Germinal center (tissue), 1 donor: ENCODE measurements around the gene C1QTNF5.
"Not testable (repeated sequence)": the region's sequence is repeated elsewhere in the genome, so short reads cannot be mapped to it uniquely, and the experiment has no call there.

Source experiments
- DNase-seq: peaks from one replicate; pipeline ENCODE4 v3.0.0; 2012; ENCODE audit warnings: mixed read lengths, low spot score

The C1QTNF5 gene

DNA sequence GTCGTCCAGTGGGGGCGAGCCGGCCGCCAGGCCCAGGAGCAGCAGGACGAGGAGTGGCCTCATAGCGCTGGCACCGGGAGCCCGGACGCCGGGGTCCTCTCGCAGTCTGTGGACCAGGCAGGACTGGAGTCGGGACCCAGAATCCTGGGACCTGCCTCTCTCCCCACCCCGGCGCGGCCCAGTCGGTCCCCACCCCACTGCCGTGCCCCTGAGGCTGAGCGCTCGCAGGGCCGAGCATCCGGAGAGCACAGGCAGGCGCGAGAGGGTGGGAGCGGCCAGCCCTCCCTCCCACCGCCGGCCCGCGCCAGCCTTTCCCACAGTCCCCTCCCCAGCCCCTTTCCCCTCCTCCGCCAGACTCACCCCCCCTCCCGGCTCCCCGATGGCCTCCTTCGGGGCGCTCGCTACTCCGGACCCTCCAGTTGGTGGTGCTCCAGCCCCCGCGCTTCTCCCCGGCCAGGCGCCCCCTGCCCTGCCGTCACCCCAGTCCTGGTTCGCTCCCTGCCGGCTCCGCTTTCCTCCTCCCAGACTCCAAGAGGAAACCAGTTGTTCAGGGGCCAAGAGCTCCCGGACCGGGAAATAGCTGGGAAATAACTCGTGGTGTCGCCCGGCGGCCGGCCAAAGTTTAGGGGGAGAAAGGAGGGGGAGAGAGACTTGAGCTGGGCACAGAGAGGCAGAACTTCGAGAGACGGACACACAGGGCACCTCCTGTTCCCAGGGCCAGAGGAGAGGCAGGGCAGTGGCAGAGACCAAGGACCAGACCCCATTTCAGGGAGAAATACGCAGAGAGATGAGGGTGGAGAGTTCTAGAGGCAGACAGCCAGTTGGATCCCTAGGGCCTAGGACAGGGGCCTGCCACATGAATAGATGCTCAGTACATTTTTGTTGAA lies at the start of gene C1QTNF5:
C1QTNF5 (minus strand) TSS at position 549 of the 887 bp plus-strand sequence; CDS start at position 63, 486 bp downstream.
- no peak for DNase-seq

DNA sequence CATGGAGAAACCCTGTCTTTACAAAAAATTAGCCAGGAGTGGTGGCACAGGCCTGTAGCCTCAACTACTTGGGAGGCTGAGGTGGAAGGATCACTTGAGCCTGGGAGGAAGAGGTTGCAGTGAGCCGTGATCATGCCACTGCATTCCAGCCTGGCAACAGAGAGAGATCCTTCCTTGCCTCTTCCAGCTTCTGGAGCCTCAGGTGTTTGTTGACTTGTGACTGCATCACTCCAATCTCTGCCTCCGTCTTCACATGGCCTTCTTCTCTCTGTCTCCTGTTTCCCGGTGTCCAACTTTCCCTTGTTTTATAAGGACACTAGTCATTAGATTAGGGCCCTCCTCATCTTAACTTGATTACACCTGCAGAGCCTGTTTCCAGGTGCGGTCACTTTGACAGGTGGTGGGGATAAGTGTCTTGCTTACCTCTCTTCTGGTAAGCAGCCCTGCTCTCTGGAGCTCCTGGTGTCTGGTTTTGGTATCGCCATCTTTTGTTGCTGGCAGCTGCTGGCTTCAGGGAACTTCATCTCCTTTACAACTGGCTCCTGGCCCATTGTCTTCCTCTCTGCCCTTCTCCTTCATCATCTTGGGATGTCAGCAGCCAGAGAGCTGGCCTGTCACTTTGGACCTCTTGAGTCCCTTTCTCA lies 49.0 kb upstream of the C1QTNF5 start:
- DNase-seq: peak; percentile 61

GRCh38 chr11:119388103-119388502 lies 47.4 kb upstream of the C1QTNF5 start:
- no peak for DNase-seq

DNA sequence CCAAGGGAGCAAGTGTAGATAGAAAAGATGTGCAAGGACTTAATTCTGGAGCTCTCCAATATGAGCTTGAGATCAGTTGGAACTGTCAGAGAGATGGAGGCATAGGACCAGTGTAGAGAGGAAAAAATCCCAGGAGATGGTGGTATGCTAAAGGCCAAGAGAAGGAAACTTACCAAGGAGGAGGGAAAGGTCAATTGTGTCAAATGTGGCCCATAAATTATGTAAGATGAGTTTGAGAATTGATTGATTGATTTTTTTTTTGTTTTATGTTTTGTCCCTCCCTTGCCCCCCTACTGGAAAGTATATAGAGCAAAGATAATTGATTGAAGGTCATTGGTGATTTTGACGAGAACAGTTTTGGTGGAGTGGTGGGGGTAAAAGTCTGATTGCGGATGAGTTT lies 43.6 kb upstream of the C1QTNF5 start:
- no peak for DNase-seq

DNA sequence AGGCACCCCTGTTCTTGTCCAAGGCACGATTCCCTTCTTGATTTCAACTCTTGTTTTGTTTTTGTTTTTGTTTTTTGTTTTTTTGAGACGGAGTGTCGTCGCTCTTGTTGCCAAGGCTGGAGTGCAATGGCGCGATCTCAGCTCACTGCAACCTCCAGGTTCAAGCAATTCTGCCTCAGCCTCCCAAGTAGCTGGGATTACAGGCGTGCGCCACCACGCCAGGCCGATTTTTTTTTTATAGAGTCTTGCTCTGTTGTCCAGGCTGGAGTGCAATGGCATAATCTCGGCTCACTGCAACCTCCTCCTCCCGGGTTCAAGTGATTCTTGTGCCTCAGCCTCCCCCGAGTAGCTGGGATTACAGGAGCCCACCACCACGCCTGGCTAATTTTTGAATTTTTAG lies 41.8 kb upstream of the C1QTNF5 start:
- not testable (repeated sequence) for DNase-seq

DNA sequence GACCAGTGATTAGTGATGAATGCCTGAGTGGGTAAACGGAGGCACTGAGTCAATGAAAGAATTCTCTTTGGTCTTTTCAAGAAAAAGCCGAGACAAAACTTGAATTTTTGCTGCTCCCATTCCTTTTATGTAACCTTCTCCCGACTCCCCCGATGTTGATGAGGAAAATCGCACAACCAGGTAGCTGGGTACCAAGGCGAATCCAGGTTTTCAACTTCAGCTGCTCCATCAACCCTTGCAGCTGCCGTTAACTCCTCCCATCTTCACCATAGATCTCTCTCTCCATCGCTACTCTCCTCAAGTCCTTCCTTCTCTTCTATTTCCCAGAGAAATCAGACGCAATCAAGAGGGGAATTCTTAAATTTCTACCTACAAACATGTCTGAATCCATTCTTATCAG lies 41.4 kb upstream of the C1QTNF5 start:
- no peak for DNase-seq

- DNase-seq: peak; percentile 93
Measured at GRCh38 chr11:119381181-119381988, 40.7 kb upstream of the C1QTNF5 start, which contains the start of gene USP2. Gene USP2, minus strand, starts transcription at chr11:119381690. Its CDS starts 8,210 bp downstream, at chr11:119373480.

GRCh38 chr11:119380827-119381180 lies 40.1 kb upstream of the C1QTNF5 start:
- DNase-seq: no peak

- no peak for DNase-seq
Measured at GRCh38 chr11:119380160-119380826, 39.6 kb upstream of the C1QTNF5 start.

DNA sequence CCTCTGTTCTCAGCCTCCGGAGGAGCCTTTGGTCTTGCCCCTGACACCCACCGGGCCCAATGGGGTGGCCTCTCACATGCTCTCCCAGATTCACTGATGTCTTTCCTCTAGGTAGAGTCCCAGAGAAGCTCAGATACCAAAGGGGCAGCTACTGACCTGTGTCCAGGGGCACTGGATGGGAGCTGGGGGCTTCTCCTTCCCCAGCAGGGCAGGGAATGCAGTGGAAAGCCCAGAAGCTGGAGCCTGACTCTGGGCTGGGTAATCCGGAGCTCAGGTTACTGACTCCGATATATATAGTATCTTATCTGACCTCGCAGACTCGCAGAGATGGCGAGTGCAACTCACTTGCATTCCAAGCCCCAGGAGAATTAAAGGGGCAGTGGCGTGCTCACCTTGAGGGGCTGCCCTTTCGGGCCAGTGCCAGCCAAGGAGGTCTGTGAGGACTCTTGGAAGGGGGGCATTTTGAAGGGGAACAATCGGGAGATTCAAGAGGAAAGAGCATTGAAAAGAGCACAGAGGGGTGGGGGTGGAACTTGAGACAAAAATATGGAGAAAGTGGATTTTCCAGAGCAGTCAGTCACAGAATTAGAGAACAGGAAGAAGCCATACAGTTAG lies 38.3 kb upstream of the C1QTNF5 start:
- DNase-seq: no peak

DNA sequence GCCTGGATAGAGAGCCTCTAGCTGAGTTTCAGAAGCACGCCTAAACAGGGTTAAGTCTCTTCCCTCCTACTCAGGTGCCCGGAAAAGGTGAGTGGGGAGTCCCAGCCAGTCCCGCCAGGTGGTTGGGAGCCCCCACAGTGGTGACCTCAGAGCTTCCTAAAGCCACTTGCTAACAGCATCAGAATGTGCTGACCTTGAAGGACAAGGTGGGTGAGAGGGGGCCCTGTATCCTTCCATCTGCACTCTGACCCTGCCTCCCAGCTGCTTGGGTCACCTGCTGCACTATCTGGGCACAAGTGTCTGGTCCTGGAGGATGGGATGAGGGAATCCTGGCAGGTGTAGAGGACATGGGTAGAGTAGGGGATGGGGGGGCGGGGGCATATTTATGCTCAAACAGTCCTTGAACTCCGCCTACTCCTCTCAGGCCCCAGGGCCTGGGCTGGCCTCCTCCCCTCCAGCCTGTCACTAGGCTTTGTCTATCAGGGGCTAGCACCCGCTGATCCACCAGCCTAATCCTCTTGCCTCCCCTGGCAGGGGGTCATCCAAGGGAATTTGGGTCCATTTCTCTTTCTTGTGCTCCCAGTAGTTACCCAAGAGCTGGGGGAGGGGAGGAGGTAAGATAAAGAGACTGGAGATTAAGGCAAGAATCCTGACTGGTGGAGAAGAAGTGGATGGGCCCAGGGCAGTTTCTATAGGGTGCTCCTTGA lies 37.4 kb upstream of the C1QTNF5 start:
- no peak for DNase-seq

GRCh38 chr11:119377112-119377901 lies 36.6 kb upstream of the C1QTNF5 start:
- DNase-seq: no peak

- DNase-seq: no peak
Measured at GRCh38 chr11:119376197-119376847, 35.6 kb upstream of the C1QTNF5 start.

DNA sequence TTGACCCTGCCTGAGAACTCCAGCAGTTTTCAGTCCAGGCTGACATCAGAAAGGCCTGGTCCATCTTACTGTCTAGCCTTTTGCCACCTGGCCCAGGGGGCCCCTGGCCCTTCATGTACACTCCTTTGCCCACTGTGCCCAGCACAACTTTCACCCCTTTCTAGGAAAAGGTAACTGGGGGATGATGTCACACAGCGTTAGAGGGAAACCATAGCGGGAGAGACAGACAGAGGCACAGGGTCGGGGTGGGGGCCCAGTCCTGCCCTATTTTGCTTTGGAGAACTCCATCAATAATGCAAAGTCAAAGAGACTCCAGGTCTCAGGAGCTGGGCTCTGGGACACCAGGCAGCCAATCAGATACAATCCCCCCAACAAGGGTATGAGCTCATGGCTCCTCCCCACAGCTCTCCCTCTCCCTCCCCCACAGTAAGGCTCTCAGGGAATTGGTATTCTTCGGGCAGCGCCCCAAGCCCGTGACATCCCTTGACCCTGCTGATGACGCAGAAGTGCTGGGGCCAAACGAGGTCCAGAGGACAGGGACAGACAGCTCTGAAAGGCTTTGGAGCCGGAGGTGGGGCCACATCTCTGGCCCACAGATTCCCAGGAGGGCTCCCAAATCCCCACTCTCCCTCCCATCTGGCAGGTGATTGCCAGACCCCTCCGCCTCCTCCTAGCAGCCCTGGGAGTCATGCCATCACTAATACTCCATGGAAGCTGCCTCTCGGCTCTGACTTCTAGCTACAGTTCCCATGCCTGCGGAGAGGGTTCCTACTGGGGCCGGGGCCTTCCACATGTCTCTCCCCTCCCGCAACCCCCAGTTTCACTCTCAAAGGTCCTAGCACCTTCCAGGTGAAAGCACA lies 34.9 kb upstream of the C1QTNF5 start:
- DNase-seq: no peak

- no peak for DNase-seq
Measured at GRCh38 chr11:119374632-119375336, 34.1 kb upstream of the C1QTNF5 start.

DNA sequence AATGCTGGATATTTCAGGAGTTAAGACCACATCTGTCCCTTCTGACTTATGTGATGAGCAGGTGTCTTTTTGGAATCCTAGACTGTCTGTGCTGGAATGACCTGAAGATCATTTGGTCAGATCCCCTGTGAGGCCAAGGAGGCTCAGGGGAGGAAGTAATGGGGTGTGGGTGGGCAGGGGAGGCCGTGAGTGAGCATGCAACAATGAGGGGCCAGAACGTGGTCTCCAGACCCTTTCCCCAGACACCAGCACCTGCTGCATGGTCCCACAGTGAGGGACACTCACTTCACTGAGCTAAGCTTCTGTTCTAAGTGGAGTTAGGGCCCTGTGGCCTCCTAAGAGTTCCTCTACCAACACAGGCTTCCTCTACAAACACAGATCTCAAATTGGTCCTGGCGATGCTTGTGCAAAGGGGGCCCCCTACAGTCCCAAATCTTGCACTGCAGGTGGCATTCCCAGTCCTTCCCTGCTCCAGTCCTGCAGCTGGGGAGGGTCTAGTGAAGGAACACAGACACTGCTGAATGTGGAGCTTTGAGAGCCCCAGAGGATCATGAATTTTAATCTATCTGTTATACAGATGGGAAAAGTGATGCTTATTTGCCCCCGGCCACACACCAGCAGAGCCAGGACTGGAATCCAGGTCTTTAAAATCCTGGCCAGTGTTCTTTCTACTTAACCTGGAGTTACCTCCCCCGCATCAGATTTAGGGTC lies 33.4 kb upstream of the C1QTNF5 start:
- peak; percentile 47 for DNase-seq
